Measurements from ENCODE around the gene OSBPL5.

Gene OSBPL5

DNA sequence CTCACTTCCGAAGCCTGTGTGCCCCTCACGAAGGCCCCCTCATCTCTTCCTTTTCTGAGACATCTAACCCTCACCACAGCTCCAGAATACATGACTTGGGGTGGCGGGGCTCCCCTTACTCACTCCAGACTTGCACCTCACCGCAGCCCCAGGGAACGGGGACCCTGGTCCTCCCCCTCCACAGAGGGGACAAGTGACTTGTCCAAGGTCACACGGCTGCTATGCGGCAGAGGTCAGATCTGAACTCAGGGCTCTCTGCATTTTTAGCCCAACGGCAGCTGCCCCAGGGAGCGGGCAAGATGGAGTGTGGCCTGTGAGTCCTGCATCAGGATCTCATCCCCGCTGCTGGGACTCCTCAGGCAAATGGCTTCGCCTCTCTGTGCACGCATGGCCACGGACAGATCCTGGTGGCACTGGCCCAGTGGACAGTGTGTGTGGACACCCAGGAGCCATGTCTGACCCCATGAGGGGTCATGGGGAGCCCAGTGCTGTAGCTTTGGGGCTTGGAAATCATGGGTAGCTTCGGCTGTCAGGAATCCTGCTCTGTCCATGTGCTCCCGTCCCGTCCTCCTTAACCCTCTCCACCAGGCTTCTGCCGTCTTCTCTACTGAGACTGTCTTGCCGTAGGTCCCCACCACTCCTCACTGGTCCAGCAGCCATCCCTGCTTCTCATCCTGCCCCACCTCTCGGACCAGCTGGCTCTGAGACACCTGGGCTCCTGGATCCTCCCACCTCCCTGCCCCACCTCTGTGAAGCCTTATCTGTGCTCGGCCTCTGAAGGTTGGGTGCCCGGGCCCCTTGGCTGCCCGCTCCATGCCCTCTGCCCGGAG is 59.9 kb downstream of the OSBPL5 start:
- no peaks in the 10 kb centered on the region for H3K4me1 ChIP-seq (ENCODE audit: control insufficient read depth, insufficient read depth, low read length)
- H3K27me3 ChIP-seq (ENCODE audit: control insufficient read depth, insufficient read depth, low read length): no peaks in the 10 kb centered on the region
- no peak overlapping the region for H3K4me3 ChIP-seq (ENCODE audit: low read length)
- H3K36me3 ChIP-seq (ENCODE audit: control insufficient read depth, insufficient read depth, low read length): peaks cover 18% of the 10 kb centered on the region
- H3K27ac ChIP-seq (ENCODE audit: low read depth, low read length): no peak overlapping the region
- no peak overlapping the region for H3K9ac ChIP-seq (ENCODE audit: low read length)

DNA sequence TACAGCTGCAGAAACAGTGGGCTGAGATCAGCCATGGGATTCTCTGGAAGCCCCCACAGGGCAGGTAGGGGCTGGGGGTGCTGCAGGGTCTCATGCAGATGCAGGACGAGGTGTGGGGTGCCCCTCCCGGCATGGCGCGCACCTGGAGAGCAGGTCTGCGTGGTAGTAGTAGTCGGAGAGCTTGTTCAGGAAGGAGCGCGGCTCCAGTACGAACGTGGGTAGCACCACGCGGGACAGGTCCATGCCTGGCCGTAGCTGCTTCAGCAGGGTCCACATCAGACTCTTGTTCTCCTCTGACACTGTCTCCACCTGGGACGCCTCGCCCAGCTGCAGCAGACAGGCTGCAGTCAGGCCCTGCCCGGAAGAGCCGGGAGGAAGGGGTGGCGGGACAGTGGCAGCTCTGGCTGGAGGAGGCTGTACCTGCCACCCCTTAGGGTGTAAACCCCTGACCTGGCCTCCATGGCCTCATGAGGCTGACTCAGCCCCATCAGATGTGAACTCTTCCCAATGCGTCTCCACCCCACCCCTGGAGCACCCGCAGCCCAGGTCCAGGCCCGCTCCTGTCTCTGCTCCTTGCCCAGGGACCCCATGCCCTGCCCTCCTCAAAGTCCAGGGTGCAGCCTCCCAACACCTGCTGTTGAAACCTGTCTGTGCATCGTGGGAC is 60.9 kb downstream of the OSBPL5 start:
- no peaks in the 10 kb centered on the region for H3K4me1 ChIP-seq (ENCODE audit: control insufficient read depth, insufficient read depth, low read length)
- H3K36me3 ChIP-seq (ENCODE audit: control insufficient read depth, insufficient read depth, low read length): peaks cover 18% of the 10 kb centered on the region
- no peak overlapping the region for H3K27ac ChIP-seq (ENCODE audit: low read depth, low read length)
- no peak overlapping the region for H3K9ac ChIP-seq (ENCODE audit: low read length)
- no peak overlapping the region for H3K4me3 ChIP-seq (ENCODE audit: low read length)
- H3K27me3 ChIP-seq (ENCODE audit: control insufficient read depth, insufficient read depth, low read length): no peaks in the 10 kb centered on the region

DNA sequence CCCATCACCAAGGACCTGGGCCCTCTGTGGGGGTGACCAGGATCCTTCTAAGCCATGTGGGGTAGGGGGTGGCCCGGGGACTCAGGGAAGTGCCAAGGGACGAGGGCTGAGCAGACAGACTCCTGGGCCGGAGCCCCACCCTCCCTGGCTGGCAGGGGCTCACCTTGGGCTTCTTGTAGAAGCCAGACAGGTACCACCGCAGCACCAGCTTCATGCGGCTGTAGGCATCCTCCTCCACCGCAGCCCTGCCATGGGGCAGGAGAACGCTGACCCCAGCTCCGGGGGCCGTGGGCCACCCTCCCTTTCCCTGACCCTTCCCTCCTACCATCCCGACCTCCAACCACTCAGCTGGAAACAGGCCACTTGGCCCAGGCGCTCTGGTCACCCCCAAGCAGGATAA is 62.0 kb downstream of the OSBPL5 start:
- no peaks in the 10 kb centered on the region for H3K4me1 ChIP-seq (ENCODE audit: control insufficient read depth, insufficient read depth, low read length)
- peaks cover 21% of the 10 kb centered on the region for H3K36me3 ChIP-seq (ENCODE audit: control insufficient read depth, insufficient read depth, low read length)
- H3K9ac ChIP-seq (ENCODE audit: low read length): no peak overlapping the region
- no peaks in the 10 kb centered on the region for H3K27me3 ChIP-seq (ENCODE audit: control insufficient read depth, insufficient read depth, low read length)
- no peak overlapping the region for H3K4me3 ChIP-seq (ENCODE audit: low read length)
- no peak overlapping the region for H3K27ac ChIP-seq (ENCODE audit: low read depth, low read length)

DNA sequence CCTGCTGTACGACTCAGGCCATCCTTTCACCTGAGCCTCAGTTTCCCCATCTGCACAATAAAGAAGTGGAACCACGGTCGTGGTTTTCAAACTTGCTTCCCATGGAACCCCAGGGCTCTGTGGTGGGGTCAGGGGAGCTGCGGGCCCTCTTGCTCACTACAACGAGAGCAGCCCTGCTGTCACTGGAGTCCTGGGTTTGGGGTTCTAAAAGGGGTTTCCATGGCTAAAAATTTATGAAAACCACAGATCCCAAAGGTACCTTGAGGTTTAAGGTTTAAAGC is 62.5 kb downstream of the OSBPL5 start:
- Histone ChIP-seq H3K4me3 (ENCODE audit: low read length) (no peak overlapping the region), H3K4me1 (ENCODE audit: control insufficient read depth, insufficient read depth, low read length) (no peaks in the 10 kb centered on the region), H3K27ac (ENCODE audit: low read depth, low read length) (no peak overlapping the region), H3K36me3 (ENCODE audit: control insufficient read depth, insufficient read depth, low read length) (peaks cover 21% of the 10 kb centered on the region), H3K9ac (ENCODE audit: low read length) (no peak overlapping the region), H3K27me3 (ENCODE audit: control insufficient read depth, insufficient read depth, low read length) (no peaks in the 10 kb centered on the region)

DNA sequence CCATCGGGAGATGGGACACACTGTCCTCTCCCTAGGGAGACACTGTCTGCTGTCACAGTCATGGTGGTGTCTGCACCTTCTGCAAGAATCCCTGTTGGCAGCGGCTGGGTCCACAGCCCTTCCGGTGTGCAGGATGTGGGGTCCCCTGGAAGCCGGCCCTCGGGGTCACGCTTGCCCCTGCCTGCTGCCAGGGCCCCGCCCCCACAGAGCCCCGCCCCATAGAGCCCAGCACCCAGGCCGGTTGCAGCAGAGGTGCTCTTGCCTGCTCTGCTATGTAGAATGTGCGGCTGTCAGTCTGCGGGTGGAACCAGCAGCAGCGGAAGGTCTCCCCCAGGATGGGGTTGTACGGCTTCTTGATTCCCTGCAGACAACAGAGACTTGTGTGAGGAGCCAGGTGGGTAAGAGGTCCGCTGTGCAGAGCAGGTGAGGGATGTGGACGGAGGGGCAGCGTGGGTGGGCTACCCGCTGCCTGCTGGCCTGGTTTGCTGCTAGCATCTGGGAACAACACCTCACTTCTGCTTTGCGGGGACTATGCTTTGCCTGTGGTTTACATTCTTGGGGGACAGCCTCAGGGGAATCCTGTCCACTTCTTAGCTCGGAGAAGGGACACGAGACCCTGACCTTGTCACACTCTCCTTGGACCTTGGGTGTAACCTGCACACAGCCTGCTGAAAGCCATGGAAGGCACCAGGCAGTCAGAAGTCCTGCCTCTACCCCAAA is 63.0 kb downstream of the OSBPL5 start:
- Histone ChIP-seq H3K36me3 (ENCODE audit: control insufficient read depth, insufficient read depth, low read length) (peaks cover 18% of the 10 kb centered on the region), H3K4me1 (ENCODE audit: control insufficient read depth, insufficient read depth, low read length) (no peaks in the 10 kb centered on the region), H3K27me3 (ENCODE audit: control insufficient read depth, insufficient read depth, low read length) (no peaks in the 10 kb centered on the region), H3K27ac (ENCODE audit: low read depth, low read length) (no peak overlapping the region), H3K4me3 (ENCODE audit: low read length) (no peak overlapping the region), H3K9ac (ENCODE audit: low read length) (no peak overlapping the region)

DNA sequence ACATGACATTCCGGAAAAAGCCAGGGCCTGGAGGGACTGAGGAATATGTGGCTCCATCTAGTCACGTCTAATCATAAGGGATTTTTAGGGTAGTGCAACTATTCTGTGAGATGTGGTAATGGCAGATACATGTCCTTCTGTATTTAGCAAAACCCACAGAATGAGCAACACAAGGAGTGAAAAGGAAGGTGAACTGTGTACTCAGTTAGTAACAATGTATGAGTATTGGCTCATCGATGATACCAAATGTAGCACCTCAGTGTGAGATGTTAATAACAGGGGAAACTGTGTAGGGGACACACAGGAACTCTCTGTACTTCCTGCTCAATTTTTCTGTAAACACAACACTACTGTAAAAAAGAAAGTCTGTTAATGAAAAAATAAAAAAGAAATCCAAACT is 65.9 kb downstream of the OSBPL5 start:
- Histone ChIP-seq H3K27ac (ENCODE audit: low read depth, low read length) (no peak overlapping the region), H3K36me3 (ENCODE audit: control insufficient read depth, insufficient read depth, low read length) (peaks cover 15% of the 10 kb centered on the region), H3K27me3 (ENCODE audit: control insufficient read depth, insufficient read depth, low read length) (no peaks in the 10 kb centered on the region), H3K4me1 (ENCODE audit: control insufficient read depth, insufficient read depth, low read length) (no peaks in the 10 kb centered on the region), H3K9ac (ENCODE audit: low read length) (no peak overlapping the region), H3K4me3 (ENCODE audit: low read length) (no peak overlapping the region)

DNA sequence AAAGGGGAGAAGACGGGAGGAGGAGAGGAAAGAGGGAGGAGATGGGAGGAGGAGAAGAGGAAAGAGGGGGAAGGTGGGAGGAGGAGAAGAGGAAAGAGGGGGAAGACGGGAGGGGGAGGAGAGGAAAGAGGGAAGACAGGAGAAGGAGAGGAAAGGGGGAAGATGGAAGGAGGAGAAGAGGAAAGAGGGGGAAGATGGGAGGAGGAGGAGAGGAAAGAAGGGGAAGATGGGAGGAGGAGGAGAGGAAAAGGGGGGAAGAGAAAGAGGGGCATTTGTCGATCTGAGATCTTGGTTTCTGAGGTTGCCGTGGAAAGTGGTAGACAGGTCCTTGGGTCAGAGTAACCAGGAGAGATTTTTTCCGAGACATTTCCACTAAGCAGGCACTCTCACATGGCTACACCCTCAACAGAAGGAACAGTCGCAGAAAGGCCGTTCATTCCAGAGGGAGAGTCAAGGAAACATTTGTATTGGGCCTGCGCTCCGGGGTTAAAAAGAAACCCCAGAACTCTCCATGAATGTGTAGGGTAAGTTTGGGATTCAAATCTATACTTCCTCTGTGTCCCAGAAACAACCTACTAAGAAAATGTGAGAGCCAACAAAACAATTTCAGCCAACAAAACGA is 68.1 kb downstream of the OSBPL5 start:
- Histone ChIP-seq H3K9ac (ENCODE audit: low read length) (no peak overlapping the region), H3K4me1 (ENCODE audit: control insufficient read depth, insufficient read depth, low read length) (no peaks in the 10 kb centered on the region), H3K27ac (ENCODE audit: low read depth, low read length) (no peak overlapping the region), H3K27me3 (ENCODE audit: control insufficient read depth, insufficient read depth, low read length) (no peaks in the 10 kb centered on the region), H3K4me3 (ENCODE audit: low read length) (no peak overlapping the region), H3K36me3 (ENCODE audit: control insufficient read depth, insufficient read depth, low read length) (peaks cover 11% of the 10 kb centered on the region)

DNA sequence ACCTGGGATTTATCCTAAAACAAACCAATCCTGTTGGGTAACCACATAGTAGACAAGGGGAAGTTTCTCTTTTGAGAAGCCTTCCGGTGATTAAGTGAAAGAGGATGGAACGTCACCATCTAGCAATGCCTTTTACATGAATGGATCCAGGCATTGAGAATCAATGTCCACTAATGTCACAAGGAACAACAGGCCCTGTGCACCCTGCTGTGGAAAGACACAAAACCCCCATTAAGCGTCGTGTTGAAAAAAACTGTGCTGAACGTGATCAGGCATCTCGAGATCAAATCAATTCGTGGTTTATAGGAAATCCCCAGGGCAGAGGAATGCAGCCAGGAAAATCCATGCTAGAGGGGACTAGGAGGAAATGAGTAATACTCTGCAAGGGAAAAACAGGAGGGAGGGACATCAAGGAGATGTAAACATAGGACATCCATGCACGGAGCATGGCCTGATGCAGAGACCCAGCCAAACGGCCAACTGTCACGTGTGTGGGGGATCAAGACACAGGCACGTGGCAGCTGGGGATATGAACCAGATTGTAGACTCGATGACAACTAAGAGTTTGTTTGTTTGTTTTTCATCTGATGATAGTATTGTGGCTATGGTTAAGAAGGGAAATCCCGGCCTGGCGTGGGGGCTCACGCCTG is 69.3 kb downstream of the OSBPL5 start:
- Histone ChIP-seq H3K9ac (ENCODE audit: low read length) (no peak overlapping the region), H3K27me3 (ENCODE audit: control insufficient read depth, insufficient read depth, low read length) (no peaks in the 10 kb centered on the region), H3K27ac (ENCODE audit: low read depth, low read length) (peak overlapping the region; percentile 33), H3K36me3 (ENCODE audit: control insufficient read depth, insufficient read depth, low read length) (peaks cover 8% of the 10 kb centered on the region), H3K4me1 (ENCODE audit: control insufficient read depth, insufficient read depth, low read length) (no peaks in the 10 kb centered on the region), H3K4me3 (ENCODE audit: low read length) (no peak overlapping the region)

DNA sequence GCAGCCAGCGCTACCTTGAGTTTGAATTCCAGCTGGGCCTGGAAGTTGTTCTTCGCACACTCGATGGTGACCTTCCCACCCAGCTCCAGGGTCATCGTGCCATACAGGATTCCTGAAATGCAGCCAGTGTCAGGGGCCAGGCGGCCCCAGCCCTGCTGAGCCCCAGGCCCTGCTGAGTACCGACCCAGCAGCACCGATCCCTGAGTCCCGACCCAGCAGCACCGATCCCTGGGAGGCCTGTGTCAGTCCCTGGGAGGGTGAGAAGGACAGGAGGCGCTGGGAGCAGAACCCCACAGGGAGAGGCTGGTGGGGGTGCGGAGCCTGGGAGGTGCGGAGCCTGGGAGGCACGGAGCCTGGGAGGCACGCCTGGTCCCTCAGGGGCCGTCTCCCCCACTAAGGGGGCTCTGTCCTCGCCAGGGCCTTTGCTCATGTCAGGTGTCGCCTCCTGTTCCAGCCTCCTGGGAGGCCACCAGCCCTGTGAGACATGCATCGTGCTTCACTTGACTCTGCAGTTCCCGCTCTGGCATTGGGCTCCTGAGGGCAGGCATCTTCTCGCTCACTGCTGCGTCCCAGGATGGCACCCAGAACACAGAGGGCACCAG is 70.8 kb downstream of the OSBPL5 start:
- peaks cover 13% of the 10 kb centered on the region for H3K36me3 ChIP-seq (ENCODE audit: control insufficient read depth, insufficient read depth, low read length)
- no peak overlapping the region for H3K9ac ChIP-seq (ENCODE audit: low read length)
- H3K4me1 ChIP-seq (ENCODE audit: control insufficient read depth, insufficient read depth, low read length): no peaks in the 10 kb centered on the region
- H3K27ac ChIP-seq (ENCODE audit: low read depth, low read length): no peak overlapping the region
- no peak overlapping the region for H3K4me3 ChIP-seq (ENCODE audit: low read length)
- H3K27me3 ChIP-seq (ENCODE audit: control insufficient read depth, insufficient read depth, low read length): no peaks in the 10 kb centered on the region

DNA sequence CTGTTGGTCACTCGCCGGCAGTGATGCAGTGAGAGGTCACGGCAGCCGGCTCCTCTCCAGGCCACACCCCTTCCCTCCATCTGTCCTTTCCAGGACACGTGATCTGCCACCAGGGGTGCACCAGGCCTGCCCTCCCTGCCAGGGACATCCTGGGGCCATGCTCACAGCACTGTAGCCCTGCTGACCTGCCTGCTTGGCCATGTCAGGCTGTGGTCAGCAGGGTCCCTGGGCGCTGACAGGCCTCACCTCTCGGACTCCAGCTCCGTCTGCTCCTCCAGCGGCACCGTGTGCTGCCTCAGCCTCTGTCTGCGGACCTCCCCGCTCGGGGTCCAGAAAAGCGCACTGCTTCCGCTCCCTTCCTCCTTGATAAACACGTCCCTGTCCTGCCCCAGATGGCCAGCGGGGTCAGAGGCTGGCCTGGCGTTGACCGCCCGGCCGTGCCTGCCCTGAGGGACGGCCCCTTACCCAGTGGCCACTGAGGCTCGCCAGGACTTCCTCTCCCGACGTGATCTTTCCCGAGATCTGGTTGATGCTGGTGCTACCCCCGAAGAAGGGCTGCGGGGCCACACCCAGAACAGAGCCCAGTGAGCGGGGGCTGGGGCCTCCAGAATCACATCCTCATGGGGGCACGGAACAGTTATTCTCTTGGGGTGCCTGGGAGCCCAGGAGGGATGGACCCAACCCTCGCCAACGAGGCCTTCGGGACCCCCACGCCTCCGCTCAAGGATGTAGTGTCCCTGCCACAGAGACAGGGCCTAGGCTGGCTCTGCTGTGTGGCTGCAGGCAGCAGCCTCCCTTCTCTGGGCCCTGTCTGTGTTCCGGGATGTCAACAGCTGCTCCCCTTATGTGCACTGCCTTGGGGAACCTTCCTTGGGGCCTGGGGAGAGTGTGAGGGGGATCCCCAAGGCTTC is 71.6 kb downstream of the OSBPL5 start:
- H3K4me3 ChIP-seq (ENCODE audit: low read length): no peak overlapping the region
- no peaks in the 10 kb centered on the region for H3K4me1 ChIP-seq (ENCODE audit: control insufficient read depth, insufficient read depth, low read length)

DNA sequence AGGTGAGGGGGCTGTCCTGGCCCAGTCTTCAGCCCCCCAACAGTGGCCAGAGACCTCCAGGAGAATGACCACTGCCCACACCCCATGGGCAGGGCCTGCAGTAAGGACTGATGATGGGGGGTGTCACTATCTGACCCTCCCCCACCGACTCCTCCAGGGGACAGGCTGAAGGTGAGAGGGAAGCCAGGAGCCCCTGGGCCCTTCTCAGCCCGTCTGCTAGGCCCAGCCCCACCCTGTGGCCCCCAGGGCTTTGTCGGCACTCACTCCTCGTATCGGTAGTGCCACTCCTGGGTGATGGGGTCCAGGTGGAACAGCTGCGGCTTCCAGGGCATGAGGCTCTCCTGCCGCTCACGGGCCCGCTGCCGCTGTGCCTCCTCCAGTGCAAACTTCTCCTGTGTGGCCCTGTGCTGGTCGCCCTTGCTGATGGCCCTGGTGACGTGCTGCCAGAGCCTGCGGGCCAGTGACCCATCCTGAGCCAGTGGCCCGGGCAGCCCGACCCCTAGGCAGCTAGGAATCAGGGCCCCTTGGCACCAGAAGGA is 72.4 kb downstream of the OSBPL5 start:
- Histone ChIP-seq H3K36me3 (ENCODE audit: control insufficient read depth, insufficient read depth, low read length) (peaks cover 11% of the 10 kb centered on the region), H3K27ac (ENCODE audit: low read depth, low read length) (no peak overlapping the region), H3K4me1 (ENCODE audit: control insufficient read depth, insufficient read depth, low read length) (no peaks in the 10 kb centered on the region)

More for the DNA sequence above, 71.6 kb downstream of the OSBPL5 start:
- H3K27me3 ChIP-seq (ENCODE audit: control insufficient read depth, insufficient read depth, low read length): no peaks in the 10 kb centered on the region
- H3K36me3 ChIP-seq (ENCODE audit: control insufficient read depth, insufficient read depth, low read length): peaks cover 11% of the 10 kb centered on the region
- H3K9ac ChIP-seq (ENCODE audit: low read length): no peak overlapping the region
- H3K27ac ChIP-seq (ENCODE audit: low read depth, low read length): no peak overlapping the region

More for the DNA sequence above, 72.4 kb downstream of the OSBPL5 start:
- Histone ChIP-seq H3K9ac (ENCODE audit: low read length) (no peak overlapping the region), H3K27me3 (ENCODE audit: control insufficient read depth, insufficient read depth, low read length) (no peaks in the 10 kb centered on the region), H3K4me3 (ENCODE audit: low read length) (no peak overlapping the region)

All from rectal smooth muscle tissue (tissue), 1 donor.